ENCODE results near the gene B4GALNT3. TPM values are rescaled to one million over a fixed set of nuclear protein-coding genes. Genes with fewer than 3 reads are reported as not detected.
A peak's percentile ranks its signal among the peaks of the same experiment; 100 is the strongest.
"Not testable (repeated sequence)": the region's sequence is repeated elsewhere in the genome, so short reads cannot be mapped to it uniquely, and the experiment has no call there.

The B4GALNT3 gene
- polyA plus RNA-seq, 2 donors = 8.1 to 8.9 TPM

- 45 to 57% methylated on average over 3 of the region's 3 CpGs for WGBS, 2 donors
- Histone ChIP-seq H3K4me1 (ENCODE audit: control insufficient read depth in 2 of 2, insufficient read depth in 2 of 2, low read length in 1 of 2) (peaks cover 3 to 23% of the 10 kb centered on the region in 2 donors), H3K36me3 (ENCODE audit: control insufficient read depth in 2 of 2, insufficient read depth in 2 of 2, low read length in 1 of 2) (no peaks in the 10 kb centered on the region), H3K9me3 (ENCODE audit: control insufficient read depth in 2 of 2, insufficient read depth in 1 of 2, low read depth in 1 of 2, low read length in 1 of 2) (no peaks in the 10 kb centered on the region), H3K27ac (ENCODE audit: low read depth in 2 of 2, low read length in 1 of 2) (peak overlapping the region; percentile 98), H3K27me3 (ENCODE audit: control insufficient read depth in 1 of 2, insufficient read depth in 2 of 2, low read length in 2 of 2) (no peaks in the 10 kb centered on the region), H3K4me3 (ENCODE audit: low read depth in 1 of 2, low read length in 2 of 2) (no peak overlapping the region)
Measured at GRCh38 chr12:574475-575128, 114.9 kb downstream of the B4GALNT3 start.

- Histone ChIP-seq H3K4me1 (ENCODE audit: control insufficient read depth in 2 of 2, insufficient read depth in 2 of 2, low read length in 1 of 2) (peaks cover 3 to 23% of the 10 kb centered on the region in 2 donors), H3K9me3 (ENCODE audit: control insufficient read depth in 2 of 2, insufficient read depth in 1 of 2, low read depth in 1 of 2, low read length in 1 of 2) (no peaks in the 10 kb centered on the region), H3K36me3 (ENCODE audit: control insufficient read depth in 2 of 2, insufficient read depth in 2 of 2, low read length in 1 of 2) (no peaks in the 10 kb centered on the region), H3K27ac (ENCODE audit: low read depth in 2 of 2, low read length in 1 of 2) (peak overlapping the region; percentile 98), H3K4me3 (ENCODE audit: low read depth in 1 of 2, low read length in 2 of 2) (no peak overlapping the region), H3K27me3 (ENCODE audit: control insufficient read depth in 1 of 2, insufficient read depth in 2 of 2, low read length in 2 of 2) (no peaks in the 10 kb centered on the region)
- WGBS, 2 donors = 52 to 75% methylated on average over 7 of the region's 7 CpGs
Measured at GRCh38 chr12:575129-575502, 115.4 kb downstream of the B4GALNT3 start.

GRCh38 chr12:575948-576614, 116.3 kb downstream of the B4GALNT3 start:
- WGBS, 2 donors = 6 to 7% methylated on average over 38 to 39 of the region's 39 CpGs
- H3K27ac ChIP-seq (ENCODE audit: low read depth in 2 of 2, low read length in 1 of 2) = peak overlapping the region; percentile 98
- no peak overlapping the region for H3K4me3 ChIP-seq (ENCODE audit: low read depth in 1 of 2, low read length in 2 of 2)
- no peaks in the 10 kb centered on the region for H3K27me3 ChIP-seq (ENCODE audit: control insufficient read depth in 1 of 2, insufficient read depth in 2 of 2, low read length in 2 of 2)
- peaks cover 3 to 22% of the 10 kb centered on the region in 2 donors for H3K4me1 ChIP-seq (ENCODE audit: control insufficient read depth in 2 of 2, insufficient read depth in 2 of 2, low read length in 1 of 2)
- H3K36me3 ChIP-seq (ENCODE audit: control insufficient read depth in 2 of 2, insufficient read depth in 2 of 2, low read length in 1 of 2) = no peaks in the 10 kb centered on the region
- no peaks in the 10 kb centered on the region for H3K9me3 ChIP-seq (ENCODE audit: control insufficient read depth in 2 of 2, insufficient read depth in 1 of 2, low read depth in 1 of 2, low read length in 1 of 2)

- Histone ChIP-seq H3K27ac (ENCODE audit: low read depth in 2 of 2, low read length in 1 of 2) (peak overlapping the region; percentile 98), H3K4me3 (ENCODE audit: low read depth in 1 of 2, low read length in 2 of 2) (no peak overlapping the region)
- WGBS, 2 donors = 90% methylated on average over 14 of the region's 14 CpGs
Measured at GRCh38 chr12:576615-577110, 116.9 kb downstream of the B4GALNT3 start.

GRCh38 chr12:577994-578747, 118.4 kb downstream of the B4GALNT3 start:
- not testable (repeated sequence) for H3K27ac ChIP-seq (ENCODE audit: low read depth in 2 of 2, low read length in 1 of 2); H3K4me3 ChIP-seq (ENCODE audit: low read depth in 1 of 2, low read length in 2 of 2); H3K9me3 ChIP-seq (ENCODE audit: control insufficient read depth in 2 of 2, insufficient read depth in 1 of 2, low read depth in 1 of 2, low read length in 1 of 2); H3K27me3 ChIP-seq (ENCODE audit: control insufficient read depth in 1 of 2, insufficient read depth in 2 of 2, low read length in 2 of 2); H3K36me3 ChIP-seq (ENCODE audit: control insufficient read depth in 2 of 2, insufficient read depth in 2 of 2, low read length in 1 of 2)
- WGBS, 2 donors = 83 to 85% methylated on average over 19 of the region's 19 CpGs
- H3K4me1 ChIP-seq (ENCODE audit: control insufficient read depth in 2 of 2, insufficient read depth in 2 of 2, low read length in 1 of 2) = peaks cover 3 to 12% of the 10 kb centered on the region in 2 donors

More at GRCh38 chr12:576615-577110, 116.9 kb downstream of the B4GALNT3 start:
- Histone ChIP-seq H3K36me3 (ENCODE audit: control insufficient read depth in 2 of 2, insufficient read depth in 2 of 2, low read length in 1 of 2) (no peaks in the 10 kb centered on the region), H3K4me1 (ENCODE audit: control insufficient read depth in 2 of 2, insufficient read depth in 2 of 2, low read length in 1 of 2) (peaks cover 3 to 18% of the 10 kb centered on the region in 2 donors), H3K9me3 (ENCODE audit: control insufficient read depth in 2 of 2, insufficient read depth in 1 of 2, low read depth in 1 of 2, low read length in 1 of 2) (no peaks in the 10 kb centered on the region), H3K27me3 (ENCODE audit: control insufficient read depth in 1 of 2, insufficient read depth in 2 of 2, low read length in 2 of 2) (no peaks in the 10 kb centered on the region)

GRCh38 chr12:578748-579419, 119.1 kb downstream of the B4GALNT3 start:
- Histone ChIP-seq H3K27me3 (ENCODE audit: control insufficient read depth in 1 of 2, insufficient read depth in 2 of 2, low read length in 2 of 2) (no peaks in the 10 kb centered on the region), H3K27ac (ENCODE audit: low read depth in 2 of 2, low read length in 1 of 2) (no peak overlapping the region), H3K4me3 (ENCODE audit: low read depth in 1 of 2, low read length in 2 of 2) (no peak overlapping the region), H3K36me3 (ENCODE audit: control insufficient read depth in 2 of 2, insufficient read depth in 2 of 2, low read length in 1 of 2) (no peaks in the 10 kb centered on the region), H3K9me3 (ENCODE audit: control insufficient read depth in 2 of 2, insufficient read depth in 1 of 2, low read depth in 1 of 2, low read length in 1 of 2) (no peaks in the 10 kb centered on the region), H3K4me1 (ENCODE audit: control insufficient read depth in 2 of 2, insufficient read depth in 2 of 2, low read length in 1 of 2) (peaks cover 3 to 12% of the 10 kb centered on the region in 2 donors)
- WGBS, 2 donors = 33 to 42% methylated on average over 7 of the region's 7 CpGs

GRCh38 chr12:579420-580110, 119.8 kb downstream of the B4GALNT3 start:
- Histone ChIP-seq H3K27ac (ENCODE audit: low read depth in 2 of 2, low read length in 1 of 2) (no peak overlapping the region), H3K9me3 (ENCODE audit: control insufficient read depth in 2 of 2, insufficient read depth in 1 of 2, low read depth in 1 of 2, low read length in 1 of 2) (no peaks in the 10 kb centered on the region), H3K4me3 (ENCODE audit: low read depth in 1 of 2, low read length in 2 of 2) (no peak overlapping the region), H3K27me3 (ENCODE audit: control insufficient read depth in 1 of 2, insufficient read depth in 2 of 2, low read length in 2 of 2) (no peaks in the 10 kb centered on the region), H3K36me3 (ENCODE audit: control insufficient read depth in 2 of 2, insufficient read depth in 2 of 2, low read length in 1 of 2) (no peaks in the 10 kb centered on the region), H3K4me1 (ENCODE audit: control insufficient read depth in 2 of 2, insufficient read depth in 2 of 2, low read length in 1 of 2) (peaks cover 3 to 12% of the 10 kb centered on the region in 2 donors)
- WGBS, 2 donors = 68 to 71% methylated on average over 9 of the region's 9 CpGs

- H3K4me3 ChIP-seq (ENCODE audit: low read depth in 1 of 2, low read length in 2 of 2) = no peak overlapping the region
- H3K36me3 ChIP-seq (ENCODE audit: control insufficient read depth in 2 of 2, insufficient read depth in 2 of 2, low read length in 1 of 2) = no peaks in the 10 kb centered on the region
- H3K4me1 ChIP-seq (ENCODE audit: control insufficient read depth in 2 of 2, insufficient read depth in 2 of 2, low read length in 1 of 2) = peaks cover 0 to 5% of the 10 kb centered on the region in 2 donors
- H3K9me3 ChIP-seq (ENCODE audit: control insufficient read depth in 2 of 2, insufficient read depth in 1 of 2, low read depth in 1 of 2, low read length in 1 of 2) = no peaks in the 10 kb centered on the region
- WGBS, 2 donors = 93 to 96% methylated on average over 4 of the region's 4 CpGs
- no peaks in the 10 kb centered on the region for H3K27me3 ChIP-seq (ENCODE audit: control insufficient read depth in 1 of 2, insufficient read depth in 2 of 2, low read length in 2 of 2)
- no peak overlapping the region for H3K27ac ChIP-seq (ENCODE audit: low read depth in 2 of 2, low read length in 1 of 2)
Measured at GRCh38 chr12:580813-581212, 121.1 kb downstream of the B4GALNT3 start.

GRCh38 chr12:581321-581720, 121.6 kb downstream of the B4GALNT3 start:
- Histone ChIP-seq H3K4me3 (ENCODE audit: low read depth in 1 of 2, low read length in 2 of 2) (no peak overlapping the region), H3K27me3 (ENCODE audit: control insufficient read depth in 1 of 2, insufficient read depth in 2 of 2, low read length in 2 of 2) (no peaks in the 10 kb centered on the region), H3K9me3 (ENCODE audit: control insufficient read depth in 2 of 2, insufficient read depth in 1 of 2, low read depth in 1 of 2, low read length in 1 of 2) (no peaks in the 10 kb centered on the region), H3K36me3 (ENCODE audit: control insufficient read depth in 2 of 2, insufficient read depth in 2 of 2, low read length in 1 of 2) (no peaks in the 10 kb centered on the region), H3K27ac (ENCODE audit: low read depth in 2 of 2, low read length in 1 of 2) (no peak overlapping the region), H3K4me1 (ENCODE audit: control insufficient read depth in 2 of 2, insufficient read depth in 2 of 2, low read length in 1 of 2) (peaks cover 0 to 4% of the 10 kb centered on the region in 2 donors)
- 94 to 95% methylated on average over 5 of the region's 5 CpGs for WGBS, 2 donors
